Activated effector memory CD4-positive, alpha-beta T cell treated with Interleukin-2 at 50 U/mL for 16 hours (primary cell): ENCODE data around the gene NPSR1.
A peak's percentile ranks its signal among the peaks of the same experiment; 100 is the strongest.
"Not testable (repeated sequence)": the region's sequence is repeated elsewhere in the genome, so short reads cannot be mapped to it uniquely, and the experiment has no call there.

ENCODE experiments used
- DNase-seq: peaks from one replicate; pipeline ENCODE4 v3.0.0-alpha.2; 2020

The NPSR1 gene

DNA sequence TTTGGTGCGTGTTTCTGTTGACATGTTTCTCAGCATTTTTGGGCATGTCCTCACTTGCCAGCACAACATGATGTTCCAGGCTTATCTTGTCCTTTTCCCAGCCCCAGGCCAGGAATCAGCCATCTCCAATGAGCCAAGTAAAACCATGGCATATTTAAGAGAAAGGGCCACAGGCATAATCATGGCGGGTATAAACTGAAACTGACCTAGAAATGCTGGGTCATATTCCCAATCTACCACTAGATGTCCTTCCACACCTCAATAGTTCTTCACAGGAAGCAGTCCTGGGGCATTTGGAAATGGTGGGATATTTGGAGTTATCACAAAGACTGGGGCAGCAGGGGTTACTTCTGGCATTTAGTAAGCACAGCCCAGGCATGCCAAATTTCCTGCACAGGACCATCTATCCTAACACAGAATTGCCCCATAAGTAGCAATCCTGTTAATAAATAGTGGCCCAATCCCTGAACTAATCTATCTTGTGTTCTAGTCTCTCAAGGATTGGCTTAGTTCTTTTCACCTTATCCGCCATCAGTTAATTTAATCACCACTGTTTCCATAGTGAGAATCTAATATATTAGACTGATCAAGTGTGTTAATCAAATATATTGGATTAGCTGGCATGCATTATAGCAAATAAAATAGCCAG lies 101.6 kb downstream of the NPSR1 start:
- DNase-seq: no peak

GRCh38 chr7:34760271-34760670 lies 102.3 kb downstream of the NPSR1 start:
- DNase-seq: no peak

GRCh38 chr7:34761206-34761605 lies 103.2 kb downstream of the NPSR1 start:
- no peak for DNase-seq

- DNase-seq: no peak
Measured at GRCh38 chr7:34761627-34762026, 103.6 kb downstream of the NPSR1 start.

- DNase-seq: no peak
Measured at GRCh38 chr7:34762764-34763163, 104.7 kb downstream of the NPSR1 start.

- no peak for DNase-seq
Measured at GRCh38 chr7:34772296-34772938, 114.4 kb downstream of the NPSR1 start.

- DNase-seq: no peak
Measured at GRCh38 chr7:34776748-34777358, 118.8 kb downstream of the NPSR1 start.

GRCh38 chr7:34780546-34780945 lies 122.5 kb downstream of the NPSR1 start:
- no peak for DNase-seq

GRCh38 chr7:34787586-34787985 lies 129.6 kb downstream of the NPSR1 start:
- no peak for DNase-seq

GRCh38 chr7:34806831-34807230 lies 148.8 kb downstream of the NPSR1 start:
- DNase-seq: no peak

- DNase-seq: no peak
Measured at GRCh38 chr7:34807548-34808340, 149.7 kb downstream of the NPSR1 start.

GRCh38 chr7:34814203-34814842 lies 156.3 kb downstream of the NPSR1 start:
- DNase-seq: not testable (repeated sequence)

DNA sequence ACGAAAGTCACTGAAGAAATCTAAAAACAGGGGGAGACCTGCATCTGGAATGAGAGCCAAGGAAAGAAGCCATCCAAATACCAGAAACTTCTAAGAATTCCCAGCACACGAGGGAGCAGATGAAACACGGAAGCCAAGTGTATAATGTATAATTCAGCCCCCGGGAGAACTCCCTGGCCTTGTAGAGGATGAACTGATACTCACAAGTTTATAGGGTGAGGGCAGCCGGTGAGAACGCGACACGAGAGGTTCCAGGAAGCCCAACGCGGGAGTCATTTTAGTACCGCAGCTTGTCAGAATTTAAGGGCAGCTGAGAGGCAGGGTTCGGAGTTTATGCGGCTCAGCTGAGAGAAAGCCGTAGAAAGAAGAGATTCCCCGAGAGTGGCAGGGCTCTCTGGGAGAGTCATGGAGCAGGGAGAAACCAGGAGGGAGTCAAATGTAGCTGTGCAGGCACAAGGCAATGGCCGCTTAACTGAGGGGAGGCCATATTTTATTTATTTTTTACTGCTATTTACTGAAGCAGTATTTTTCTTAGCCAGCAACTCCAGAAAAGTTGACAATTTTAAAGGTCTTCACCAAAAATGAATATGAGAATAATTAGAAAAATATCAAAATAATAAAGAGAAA lies 164.0 kb downstream of the NPSR1 start:
- no peak for DNase-seq

DNA sequence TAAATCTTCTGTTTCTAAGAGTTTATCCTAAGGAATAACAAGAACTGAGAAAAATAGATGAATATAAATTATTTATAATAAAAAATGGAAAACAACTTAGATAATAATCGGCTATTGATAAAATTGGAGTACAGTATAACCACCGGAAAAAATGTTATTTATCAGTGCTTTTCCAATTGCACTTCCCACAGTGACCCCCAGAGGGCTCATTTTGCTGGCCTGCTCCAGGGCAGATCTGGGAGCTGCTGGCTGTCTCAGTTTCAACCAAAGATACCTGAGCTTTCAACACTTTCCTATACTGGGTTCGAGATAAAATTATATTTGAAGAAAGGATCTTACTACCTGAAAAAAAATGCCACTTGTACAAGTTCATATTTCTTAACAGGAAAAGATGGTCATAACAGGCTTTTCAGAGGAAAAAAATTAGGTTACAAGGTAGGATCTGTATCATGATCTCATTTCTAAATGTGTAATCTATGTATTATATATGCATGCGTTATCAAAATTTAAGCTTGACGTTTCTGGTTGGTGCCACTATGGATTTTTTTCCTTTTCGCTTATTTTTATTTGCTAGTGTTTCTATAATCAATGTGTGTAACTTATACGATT lies 165.7 kb downstream of the NPSR1 start:
- peak; percentile 18 for DNase-seq

GRCh38 chr7:34825221-34825620 lies 167.2 kb downstream of the NPSR1 start:
- DNase-seq: no peak

GRCh38 chr7:34830390-34830789 lies 172.4 kb downstream of the NPSR1 start:
- no peak for DNase-seq

DNA sequence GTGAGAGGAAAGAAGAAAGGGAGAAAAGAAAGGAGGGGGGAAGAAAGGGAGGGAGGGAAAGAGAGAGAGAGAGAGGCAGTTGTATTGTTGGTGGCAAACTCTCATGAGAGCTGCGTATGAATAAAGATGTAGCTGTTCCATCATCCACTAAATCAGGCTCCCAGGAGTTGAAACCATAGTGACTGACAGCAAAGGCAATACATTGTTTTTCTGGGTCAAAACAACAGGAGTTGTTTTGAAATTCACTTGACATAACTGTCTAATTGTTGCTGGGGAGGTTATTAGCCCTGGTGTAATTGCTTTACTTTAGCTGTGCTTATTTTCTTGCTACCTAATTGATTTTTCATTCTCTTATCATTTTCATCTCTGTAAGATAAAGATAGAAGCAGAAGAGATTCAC lies 173.4 kb downstream of the NPSR1 start:
- no peak for DNase-seq

GRCh38 chr7:34832020-34832419 lies 174.0 kb downstream of the NPSR1 start:
- DNase-seq: no peak

DNA sequence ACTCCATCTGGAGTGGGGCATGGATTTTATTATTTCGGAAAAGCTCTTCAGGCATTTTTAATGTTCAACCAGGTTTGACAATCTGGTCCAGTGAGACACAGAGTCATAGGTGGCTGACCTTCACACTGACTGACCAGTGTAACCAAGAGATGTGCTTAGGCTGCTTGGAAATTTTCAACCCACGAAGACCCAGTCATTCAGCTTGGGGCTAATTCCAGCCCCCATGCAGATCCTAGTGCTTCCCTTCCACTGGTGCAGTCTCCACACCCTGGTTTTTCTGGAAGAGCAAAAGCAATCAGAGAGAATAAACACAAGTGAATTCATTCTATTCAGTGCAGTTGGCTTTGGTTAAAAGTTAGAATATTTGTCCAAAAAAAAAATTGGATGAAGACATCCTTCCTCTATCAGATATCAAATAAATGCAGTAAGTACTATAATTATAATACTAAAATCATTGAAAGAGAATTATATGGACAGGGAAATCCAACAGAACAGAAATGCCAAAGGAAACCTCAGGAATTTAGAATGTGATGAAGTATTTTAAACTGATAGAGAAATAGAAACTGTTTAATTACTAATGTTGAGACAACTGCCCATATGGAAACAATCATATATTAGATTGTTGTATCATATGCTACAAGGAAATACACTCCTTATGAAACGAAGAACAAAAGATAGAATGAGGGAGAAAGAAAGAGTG lies 178.0 kb downstream of the NPSR1 start:
- no peak for DNase-seq

GRCh38 chr7:34837316-34837715 lies 179.3 kb downstream of the NPSR1 start:
- DNase-seq: no peak

DNA sequence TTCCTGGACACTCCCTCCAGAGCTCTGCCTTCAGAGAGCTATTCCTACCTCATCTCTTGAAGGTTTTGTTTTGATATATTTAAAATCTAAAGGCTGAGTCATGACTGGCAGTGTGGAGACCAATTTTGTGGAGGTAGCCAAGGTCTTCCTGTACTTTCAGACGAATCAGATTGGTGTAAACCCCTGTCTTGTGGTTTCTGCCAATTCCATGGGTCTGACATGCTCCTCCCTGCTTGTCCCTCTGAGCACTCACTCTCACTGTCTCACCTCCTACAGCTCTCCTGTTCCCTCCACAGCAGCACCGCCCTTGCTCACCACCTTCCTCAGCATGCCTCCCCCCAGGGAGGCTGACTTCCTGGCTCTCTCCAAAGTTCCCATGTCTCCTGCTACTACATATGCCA lies 179.8 kb downstream of the NPSR1 start:
- no peak for DNase-seq

- no peak for DNase-seq
Measured at GRCh38 chr7:34838329-34838728, 180.3 kb downstream of the NPSR1 start.
